ENCODE results near the gene KCNE3.
"Not testable (repeated sequence)": the region's sequence is repeated elsewhere in the genome, so short reads cannot be mapped to it uniquely, and the experiment has no call there.

Gene KCNE3

GRCh38 chr11:74443071-74443864 lies 24.1 kb downstream of the KCNE3 start:
- no peak for DNase-seq (ENCODE audit: low read depth in 2 of 2)

DNA sequence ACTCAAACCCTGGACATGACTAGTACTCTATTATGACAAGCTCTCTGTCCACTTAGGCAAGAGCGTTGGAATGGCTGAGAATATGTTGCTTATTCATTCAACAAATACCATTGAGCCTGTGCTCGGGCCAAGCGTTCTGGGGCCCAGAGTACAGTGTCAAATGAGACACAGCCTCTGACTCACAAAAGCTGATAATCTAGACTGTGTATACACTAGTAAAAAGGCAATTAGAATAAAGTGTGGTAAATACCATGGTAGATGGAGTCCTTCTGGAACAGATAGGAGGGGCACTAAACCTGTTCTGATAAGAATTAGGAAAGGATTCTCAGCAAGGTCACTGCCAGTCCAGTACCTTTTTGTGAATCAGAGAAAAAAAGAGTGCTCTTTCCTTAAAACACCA lies 24.7 kb downstream of the KCNE3 start:
- DNase-seq (ENCODE audit: low read depth in 2 of 2), result no peak

- no peak for DNase-seq (ENCODE audit: low read depth in 2 of 2)
These were observed 28.7 kb downstream of the KCNE3 start for GRCh38 chr11:74438681-74439080.

DNA sequence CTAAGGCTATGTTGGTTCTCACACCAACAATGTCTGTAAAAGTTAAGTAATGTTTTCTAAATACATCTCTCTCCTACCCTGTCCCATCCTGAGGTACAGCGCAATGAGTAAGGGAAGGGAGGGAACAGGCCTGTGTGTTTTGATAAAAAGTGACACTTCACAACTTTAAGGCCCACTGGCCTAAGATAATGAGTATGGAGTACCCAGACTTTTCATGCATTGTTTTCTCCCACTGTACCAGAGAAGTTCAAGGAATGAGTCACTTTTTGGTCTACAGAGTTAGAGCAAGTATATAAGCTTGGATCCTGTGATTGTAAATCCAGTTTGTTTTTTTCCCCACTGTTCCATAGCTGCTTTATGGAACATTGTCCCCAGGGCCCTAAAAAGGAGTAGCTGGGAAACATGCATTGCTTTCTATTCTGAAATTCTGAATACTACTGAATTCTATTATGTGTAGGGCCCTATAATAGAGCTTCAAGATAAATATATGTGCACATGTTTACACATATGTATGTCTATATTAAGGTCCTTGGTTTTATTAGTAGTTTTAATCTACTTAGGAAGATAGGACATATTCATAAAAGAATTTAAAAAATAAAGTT lies 29.8 kb downstream of the KCNE3 start:
- DNase-seq (ENCODE audit: low read depth in 2 of 2), result no peak

- DNase-seq (ENCODE audit: low read depth in 2 of 2), result no peak
These were observed 32.8 kb downstream of the KCNE3 start for GRCh38 chr11:74434528-74434927.

GRCh38 chr11:74429205-74429604 lies 38.1 kb downstream of the KCNE3 start:
- no peak for DNase-seq (ENCODE audit: low read depth in 2 of 2)

- DNase-seq (ENCODE audit: low read depth in 2 of 2), result no peak
These were observed 39.9 kb downstream of the KCNE3 start for GRCh38 chr11:74427384-74427886.

GRCh38 chr11:74425100-74425499 lies 42.2 kb downstream of the KCNE3 start:
- no peak for DNase-seq (ENCODE audit: low read depth in 2 of 2)

DNA sequence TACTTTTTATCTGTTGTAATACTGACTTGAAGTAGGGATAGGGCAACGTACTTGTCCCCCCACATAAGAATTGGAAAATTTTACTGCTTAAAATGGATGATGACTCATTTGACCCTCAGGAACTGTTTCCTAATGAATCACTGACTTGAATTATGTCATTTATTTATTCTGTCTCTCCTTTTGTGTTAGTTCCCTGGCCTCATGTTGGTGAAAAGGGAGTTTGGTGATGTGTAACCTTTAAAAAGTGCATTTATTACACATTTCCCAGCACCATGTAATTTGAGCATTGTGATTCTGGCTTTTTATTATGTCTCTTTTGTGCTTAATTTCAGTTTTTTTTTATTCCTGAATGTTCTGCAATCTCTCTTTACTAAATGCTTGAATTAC lies 48.8 kb downstream of the KCNE3 start:
- no peak for DNase-seq (ENCODE audit: low read depth in 2 of 2)

GRCh38 chr11:74417860-74418508 lies 49.4 kb downstream of the KCNE3 start:
- no peak for DNase-seq (ENCODE audit: low read depth in 2 of 2)

DNA sequence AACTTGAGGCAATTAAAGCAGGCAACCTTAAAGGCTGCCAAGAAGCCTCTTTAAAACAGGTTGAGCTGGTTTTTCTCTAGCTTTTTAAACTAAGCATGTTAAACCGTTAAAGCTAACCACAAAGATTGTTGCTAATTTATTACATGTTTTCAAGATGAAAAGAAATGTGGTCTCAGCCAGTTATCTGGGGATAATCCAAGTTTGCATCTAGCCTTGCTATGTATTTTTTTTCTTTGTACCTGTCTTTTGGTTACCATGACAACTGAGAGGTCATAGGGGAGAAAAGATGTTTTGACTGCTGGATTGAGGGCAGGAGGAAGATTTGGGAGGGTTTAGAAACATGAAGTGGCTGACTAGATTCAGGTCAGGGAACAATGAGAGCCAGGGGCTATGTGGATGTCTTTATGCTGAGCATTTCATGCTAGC lies 50.0 kb downstream of the KCNE3 start:
- DNase-seq (ENCODE audit: low read depth in 2 of 2), result no peak

- not testable (repeated sequence) for DNase-seq (ENCODE audit: low read depth in 2 of 2)
These were observed 50.4 kb downstream of the KCNE3 start for GRCh38 chr11:74416974-74417373.

- no peak for DNase-seq (ENCODE audit: low read depth in 2 of 2)
These were observed 54.5 kb downstream of the KCNE3 start for GRCh38 chr11:74412733-74413359.

- no peak for DNase-seq (ENCODE audit: low read depth in 2 of 2)
These were observed 55.0 kb downstream of the KCNE3 start for GRCh38 chr11:74412321-74412720.

DNA sequence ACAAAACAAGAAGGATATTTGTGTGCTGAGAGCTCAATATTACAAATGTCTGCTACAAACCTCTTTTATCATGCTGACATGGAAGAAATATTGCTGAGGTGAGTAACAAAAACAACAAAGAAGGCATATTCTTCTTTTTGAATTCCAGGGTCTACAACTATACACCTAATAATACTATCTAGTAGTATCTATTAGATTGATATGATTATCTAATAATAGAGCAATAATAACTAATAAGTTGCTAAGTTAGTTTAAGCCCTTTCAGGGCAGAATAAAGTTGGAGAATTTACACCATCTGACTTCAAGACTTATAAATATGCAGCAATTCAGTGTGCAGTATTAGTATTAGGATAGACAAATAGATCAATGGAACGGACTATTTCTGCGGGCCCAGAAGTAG lies 57.7 kb downstream of the KCNE3 start:
- no peak for DNase-seq (ENCODE audit: low read depth in 2 of 2)
